GM19452 (cell line): ENCODE data around the gene ADNP.
"Not testable (repeated sequence)": the region's sequence is repeated elsewhere in the genome, so short reads cannot be mapped to it uniquely, and the experiment has no call there.

Source experiments
- ATAC-seq: cut with Tn5 transposase; IDR thresholded peaks from one replicate; pipeline ENCODE4 v1.9.1; 2021; ENCODE audit not compliant: unreplicated experiment

Gene ADNP

GRCh38 chr20:50931306-50932015 is at the start of gene ADNP:
Gene ADNP (minus strand): TSS chr20:50931437. CDS start chr20:50903996, 27,441 bp downstream.
- peak; percentile 63 for ATAC-seq

GRCh38 chr20:50980071-50980681 is 48.9 kb upstream of the ADNP start:
- no peak for ATAC-seq

GRCh38 chr20:50978533-50978932 is 47.3 kb upstream of the ADNP start:
- not testable (repeated sequence) for ATAC-seq

- ATAC-seq: no peak
Measured at GRCh38 chr20:50977066-50978021, 46.1 kb upstream of the ADNP start.

- no peak for ATAC-seq
Measured at GRCh38 chr20:50975701-50976330, 44.6 kb upstream of the ADNP start.

- ATAC-seq: no peak
Measured at GRCh38 chr20:50969912-50970311, 38.7 kb upstream of the ADNP start.

GRCh38 chr20:50969435-50969834 is 38.2 kb upstream of the ADNP start:
- ATAC-seq: no peak

- ATAC-seq: no peak
Measured at GRCh38 chr20:50968289-50968688, 37.1 kb upstream of the ADNP start.

GRCh38 chr20:50967586-50967985 is 36.3 kb upstream of the ADNP start:
- no peak for ATAC-seq

GRCh38 chr20:50959543-50960126 is 28.4 kb upstream of the ADNP start:
- no peak for ATAC-seq

- peak; percentile 81 for ATAC-seq
Measured at GRCh38 chr20:50958615-50959542, 27.6 kb upstream of the ADNP start, which contains the start of gene MOCS3. Gene MOCS3 (plus strand): TSS chr20:50958818. CDS start chr20:50958843, 25 bp downstream.

GRCh38 chr20:50957798-50958614 is 26.8 kb upstream of the ADNP start, which contains the start of gene DPM1:
Gene DPM1 (minus strand): TSS chr20:50958532. CDS start chr20:50958523, 9 bp downstream.
- peak; percentile 77 for ATAC-seq

GRCh38 chr20:50957276-50957675 is 26.0 kb upstream of the ADNP start:
- ATAC-seq: no peak

GRCh38 chr20:50953821-50954220 is 22.6 kb upstream of the ADNP start:
- ATAC-seq: no peak

- ATAC-seq: no peak
Measured at GRCh38 chr20:50953196-50953595, 22.0 kb upstream of the ADNP start.

- ATAC-seq: no peak
Measured at GRCh38 chr20:50948132-50948785, 17.0 kb upstream of the ADNP start.

GRCh38 chr20:50943069-50943468 is 11.8 kb upstream of the ADNP start:
- ATAC-seq: no peak

GRCh38 chr20:50933589-50933988 is 2.4 kb upstream of the ADNP start:
- ATAC-seq: no peak
